MM.1S (cell line): ENCODE measurements around the gene LDLR.

Experiments
- DNase-seq: peaks from one replicate; pipeline ENCODE4 v3.0.0-alpha.2; 2015
- H2AFZ ChIP-seq: fragments of 300-600 bp; sonication (generic); 2 replicates; pipeline ENCODE4 v1.6.0; 2016; ENCODE audit warnings: antibody characterized with exemption, low read length
- H3F3A ChIP-seq: fragments of 300-600 bp; sonication (generic); 2 replicates; pipeline ENCODE4 v1.6.1; 2016; ENCODE audit warnings: mild to moderate bottlenecking, antibody characterized with exemption, low read length, moderate library complexity, mixed read lengths; ENCODE audit not compliant: insufficient read depth
- H3K27ac ChIP-seq: fragments of 300-600 bp; sonication (generic); 2 replicates; pipeline ENCODE4 v1.5.1; 2016; ENCODE audit warnings: mild to moderate bottlenecking, low read length
- H3K27me3 ChIP-seq: fragments of 300-600 bp; sonication (generic); replicated peaks from 2 replicates; pipeline ENCODE4 v1.6.0; 2016; ENCODE audit warnings: low read length; ENCODE audit not compliant: insufficient read depth
- H3K36me3 ChIP-seq: fragments of 300-600 bp; sonication (generic); replicated peaks from 2 replicates; pipeline ENCODE4 v1.6.1; 2016; ENCODE audit warnings: mild to moderate bottlenecking, low read length, mixed read lengths; ENCODE audit not compliant: insufficient read depth
- H3K4me1 ChIP-seq: fragments of 300-600 bp; sonication (generic); 2 replicates; pipeline ENCODE4 v1.6.1; 2016; ENCODE audit warnings: low read length, mixed read lengths
- H3K4me2 ChIP-seq: fragments of 300-600 bp; sonication (generic); 2 replicates; pipeline ENCODE4 v1.6.0; 2016; ENCODE audit warnings: low read depth, low read length
- H3K4me3 ChIP-seq: fragments of 300-600 bp; sonication (generic); 2 replicates; pipeline ENCODE4 v1.5.1; 2016; ENCODE audit warnings: low read length, mixed read lengths
- H3K79me2 ChIP-seq: fragments of 300-600 bp; sonication (generic); 2 replicates; pipeline ENCODE4 v1.6.1; 2016; ENCODE audit warnings: mixed run types, low read length, mixed read lengths
- H3K9ac ChIP-seq: fragments of 300-600 bp; sonication (generic); 2 replicates; pipeline ENCODE4 v1.6.1; 2016; ENCODE audit warnings: low read length, mixed read lengths
- H3K9me2 ChIP-seq: fragments of 300-600 bp; sonication (generic); replicated peaks from 2 replicates; pipeline ENCODE4 v1.6.1; 2016; ENCODE audit warnings: mild to moderate bottlenecking, low read length, mixed read lengths; ENCODE audit not compliant: insufficient read depth
- H3K9me3 ChIP-seq: fragments of 300-600 bp; sonication (generic); replicated peaks from 2 replicates; pipeline ENCODE4 v1.6.1; 2016; ENCODE audit warnings: mild to moderate bottlenecking, low read length, mixed read lengths; ENCODE audit not compliant: insufficient read depth
- H4K20me1 ChIP-seq: fragments of 300-600 bp; sonication (generic); 2 replicates; pipeline ENCODE4 v1.6.1; 2016; ENCODE audit warnings: mild to moderate bottlenecking, low read length, moderate library complexity, mixed read lengths; ENCODE audit not compliant: insufficient read depth
- CTCF ChIP-seq: fragments of 300-600 bp; sonication (generic); IDR thresholded peaks from 2 replicates; pipeline ENCODE4 v1.5.1; 2016; ENCODE audit warnings: antibody characterized with exemption, low read length, mixed read lengths
- EZH2 ChIP-seq: fragments of 300-600 bp; sonication (generic); optimal IDR thresholded peaks from 2 replicates; pipeline ENCODE3; 2017; ENCODE audit warnings: low read depth, mild to moderate bottlenecking, antibody characterized with exemption, low read length, mixed read lengths
- EZH2phosphoT487 ChIP-seq: fragments of 300-600 bp; sonication (generic); IDR thresholded peaks from 2 replicates; pipeline ENCODE4 v1.6.1; 2018; ENCODE audit warnings: antibody characterized with exemption, low read length

Gene LDLR

DNA sequence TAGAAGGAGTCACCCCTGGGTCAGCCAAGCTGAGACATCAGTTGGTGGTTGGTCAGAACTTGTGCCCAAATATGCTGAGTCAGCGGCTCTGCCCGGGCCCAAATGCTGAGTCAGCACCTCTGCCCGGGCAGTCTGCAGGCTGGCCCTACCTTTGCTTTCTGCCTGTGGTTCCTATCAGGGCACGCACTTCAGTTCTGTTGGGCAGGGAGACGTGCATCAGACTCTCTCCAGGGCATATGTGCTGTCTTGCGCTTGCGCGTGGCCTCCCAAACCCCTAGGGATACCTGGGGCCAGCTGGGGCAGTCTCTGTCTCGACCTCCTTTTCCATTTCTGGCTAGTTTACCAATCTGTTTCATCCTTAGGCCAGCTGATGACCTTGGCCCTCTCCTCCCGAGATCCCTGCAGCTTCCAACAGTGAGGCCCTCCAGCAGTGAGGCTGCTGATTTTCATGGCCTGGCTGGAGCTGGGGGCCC, 24.4 kb upstream of the LDLR start:
- DNase-seq = no peak
- Histone ChIP-seq H3K4me3 (no peak overlapping the region), H3K9me3 (no peaks in the 10 kb centered on the region), H4K20me1 (no peaks in the 10 kb centered on the region), H3K4me1 (no peaks in the 10 kb centered on the region), H3K9me2 (no peaks in the 10 kb centered on the region), H3K79me2 (no peaks in the 10 kb centered on the region), H3K36me3 (no peaks in the 10 kb centered on the region), H3K27me3 (no peaks in the 10 kb centered on the region), H2AFZ (no peak overlapping the region), H3K4me2 (no peak overlapping the region), H3K9ac (no peak overlapping the region), H3K27ac (no peak overlapping the region), H3F3A (no peaks in the 10 kb centered on the region)
- TF ChIP-seq CTCF = no peak
- no peak for TF ChIP-seq EZH2phosphoT487
- no peak for TF ChIP-seq EZH2

GRCh38 chr19:11066326-11066725, 22.9 kb upstream of the LDLR start:
- Histone ChIP-seq H3K4me3 (no peak overlapping the region), H3K79me2 (no peaks in the 10 kb centered on the region), H4K20me1 (no peaks in the 10 kb centered on the region), H3K4me1 (no peaks in the 10 kb centered on the region), H3K36me3 (no peaks in the 10 kb centered on the region), H3F3A (no peaks in the 10 kb centered on the region), H3K9me3 (no peaks in the 10 kb centered on the region), H3K27me3 (no peaks in the 10 kb centered on the region), H3K9me2 (no peaks in the 10 kb centered on the region), H3K9ac (no peak overlapping the region), H3K4me2 (no peak overlapping the region), H3K27ac (no peak overlapping the region), H2AFZ (no peak overlapping the region)
- DNase-seq = no peak
- no peak for TF ChIP-seq EZH2phosphoT487
- no peak for TF ChIP-seq CTCF
- TF ChIP-seq EZH2 = no peak

GRCh38 chr19:11067356-11068113, 21.7 kb upstream of the LDLR start:
- H3K36me3 ChIP-seq = no peaks in the 10 kb centered on the region
- no peak overlapping the region for H3K4me3 ChIP-seq
- H4K20me1 ChIP-seq = no peaks in the 10 kb centered on the region
- H3K4me1 ChIP-seq = no peaks in the 10 kb centered on the region
- DNase-seq = no peak
- no peak overlapping the region for H3K4me2 ChIP-seq
- no peak overlapping the region for H2AFZ ChIP-seq
- H3K79me2 ChIP-seq = no peaks in the 10 kb centered on the region
- no peaks in the 10 kb centered on the region for H3K27me3 ChIP-seq
- H3F3A ChIP-seq = no peaks in the 10 kb centered on the region
- no peaks in the 10 kb centered on the region for H3K9me2 ChIP-seq
- TF ChIP-seq CTCF = no peak
- no peak for TF ChIP-seq EZH2
- TF ChIP-seq EZH2phosphoT487 = no peak
- no peaks in the 10 kb centered on the region for H3K9me3 ChIP-seq
- H3K27ac ChIP-seq = no peak overlapping the region
- H3K9ac ChIP-seq = no peak overlapping the region
